Neural cell (in vitro differentiated cells): ENCODE results near the gene DCANP1.

Experiments used
- CTCF ChIP-seq: fragments of 450-650 bp; IDR thresholded peaks from 2 replicates; pipeline ENCODE4 v1.5.1; 2014; ENCODE audit warnings: antibody characterized with exemption, mild to moderate bottlenecking, moderate library complexity; ENCODE audit not compliant: poor library complexity, severe bottlenecking
- EP300 ChIP-seq: fragments of 450-650 bp; conservative IDR thresholded peaks from 2 replicates; pipeline ENCODE4 v1.6.1; 2014; ENCODE audit warnings: antibody characterized with exemption, mild to moderate bottlenecking, moderate library complexity; ENCODE audit not compliant: poor library complexity, severe bottlenecking
- EZH2 ChIP-seq: fragments of 200-600, 300-800 bp; shearing (Covaris generic), sonication (generic); IDR thresholded peaks from 2 replicates; pipeline ENCODE4 v1.6.1; 2014; ENCODE audit warnings: antibody characterized with exemption, low read length, borderline replicate concordance, mild to moderate bottlenecking; ENCODE audit not compliant: insufficient read depth, poor library complexity, severe bottlenecking
- POLR2AphosphoS5 ChIP-seq: IDR thresholded peaks from 2 replicates; pipeline ENCODE4 v1.6.1; 2012
- TAF1 ChIP-seq: IDR thresholded peaks from 2 replicates; pipeline ENCODE4 v1.6.1; 2012; ENCODE audit warnings: low read depth

- TF ChIP-seq CTCF (no peak), EP300 (no peak), EZH2 (no peak), TAF1 (no peak), POLR2AphosphoS5 (no peak)
Measured at GRCh38 chr5:135467051-135467625, 20.0 kb upstream of the DCANP1 start.
